Measurements from ENCODE around the gene FRMD1. TPM values are rescaled to one million over a fixed set of nuclear protein-coding genes. Genes with fewer than 3 reads are reported as not detected.

Gene FRMD1
- total and polyA plus RNA-seq, 2 of the 8 experiments (the other 6 are each of a cell fraction or from before 2014, with no cell fraction given) = 0.36 TPM; not detected in 1

- H3K36me3 ChIP-seq (ENCODE audit: control insufficient read depth in 2 of 4, insufficient read depth in 4 of 4, low read length in 3 of 4) = peaks cover 0 to 2% (median 0%) of the 10 kb centered on the region in 4 experiments; a peak in 2 of 8 replicates
- no peak overlapping the region for H3K27ac ChIP-seq (ENCODE audit: low read depth, low read length)
- peaks cover 30 to 41% of the 10 kb centered on the region in 2 experiments for H3K9me3 ChIP-seq (ENCODE audit: insufficient read depth in 2 of 2, low read depth in 1 of 2, low read length in 1 of 2)
- WGBS, 2 experiments (ENCODE audit: extremely low coverage in 1 of 2, insufficient coverage in 1 of 2, insufficient read length in 1 of 2, insufficient replicate concordance in 2 of 2, low coverage in 1 of 2, low lambda C conversion rate in 2 of 2, missing lambda C conversion rate in 1 of 2) = 88% methylated on average over 5 of the region's 5 CpGs; no CpG with 5 or more reads in 1 of the 2 experiments
- no peak overlapping the region for H3K4ac ChIP-seq (replicated peaks; ENCODE audit: insufficient read length, low read depth, low read length)
- FAIRE-seq (no peak), DNase-seq (ENCODE audit: low read depth in 1 of 2, low spot score in 2 of 2) (no peak)
- no peak overlapping the region for H4K8ac ChIP-seq (ENCODE audit: extremely low read depth, insufficient read depth, low read length)
- H2BK15ac ChIP-seq (ENCODE audit: low read length) = no peak overlapping the region
- no peak overlapping the region for H4K5ac ChIP-seq (ENCODE audit: insufficient read length, low read depth, low read length)
- H2AK5ac ChIP-seq (ENCODE audit: low read depth, low read length) = no peak overlapping the region
- H3K4me1 ChIP-seq (replicated peaks in 1 of 4; ENCODE audit: control insufficient read depth in 3 of 4, insufficient read depth in 4 of 4, low read length in 3 of 4) = peaks cover 0 to 8% (median 2%) of the 10 kb centered on the region in 4 experiments; a peak in 3 of 7 replicates
- H3K4me2 ChIP-seq (ENCODE audit: insufficient read depth in 1 of 2, low read depth in 2 of 2, low read length in 2 of 2) = no peak overlapping the region
- H2BK5ac ChIP-seq (ENCODE audit: low read depth, low read length) = no peak overlapping the region
- no peaks in the 10 kb centered on the region for H3K23me2 ChIP-seq (ENCODE audit: low read depth, low read length)
- no peaks in the 10 kb centered on the region for H4K20me1 ChIP-seq (replicated peaks in 1 of 2; ENCODE audit: control insufficient read depth in 1 of 2, insufficient read depth in 2 of 2, low read length in 2 of 2)
- H2AFZ ChIP-seq (ENCODE audit: low read length) = no peak overlapping the region
- H2BK12ac ChIP-seq (ENCODE audit: low read depth, low read length) = no peak overlapping the region
- H2BK120ac ChIP-seq (replicated peaks; ENCODE audit: low read depth, low read length) = no peak overlapping the region
- H3K23ac ChIP-seq (ENCODE audit: insufficient read length) = no peak overlapping the region
- no peak overlapping the region for H2BK20ac ChIP-seq (ENCODE audit: low read length)
- no peaks in the 10 kb centered on the region for H3K79me1 ChIP-seq (ENCODE audit: low read depth, low read length)
- no peaks in the 10 kb centered on the region; a peak in 1 of 7 replicates for H3K27me3 ChIP-seq (replicated peaks in 1 of 4; ENCODE audit: control insufficient read depth in 3 of 4, extremely low read depth in 1 of 4, insufficient read depth in 3 of 4, low read length in 3 of 4)
- H4K91ac ChIP-seq (replicated peaks; ENCODE audit: insufficient read length, low read length) = no peak overlapping the region
- no peak overlapping the region for H3K18ac ChIP-seq (ENCODE audit: extremely low read depth, low read length)
- H3K4me3 ChIP-seq (ENCODE audit: extremely low read depth in 1 of 4, insufficient read depth in 2 of 4, low read depth in 3 of 4, low read length in 4 of 4) = no peak overlapping the region
- H3K79me2 ChIP-seq (ENCODE audit: control insufficient read depth in 1 of 2, insufficient read depth in 2 of 2, low read length in 2 of 2) = no peaks in the 10 kb centered on the region
- H3K14ac ChIP-seq (ENCODE audit: insufficient read length) = no peak overlapping the region
- no peak overlapping the region for H3K56ac ChIP-seq (replicated peaks; ENCODE audit: insufficient read length, low read depth, low read length)
- ChIA-PET CTCF (ENCODE audit: partially characterized antibody) (interaction anchor here (0.6 to 1.5 kb wide), 5 partner anchors 12 to 568 kb away, joined by 3 to 6 read pairs (median 4); no protein-coding TSS in a partner anchor), POLR2A (ENCODE audit: partially characterized antibody) (no interaction called here)
- H3K9ac ChIP-seq (replicated peaks in 1 of 4; ENCODE audit: extremely low read depth in 1 of 4, low read depth in 3 of 4, low read length in 3 of 4) = no peak overlapping the region
- no peak for TF ChIP-seq SIN3A (conservative IDR thresholded peaks at IDR 0.05 in 1 of 2, IDR thresholded peaks at IDR 0.05 in 1 of 2; ENCODE audit: low read depth in 1 of 2, low read length in 2 of 2)
- TF ChIP-seq CHD1 (IDR thresholded peaks at IDR 0.05; ENCODE audit: low read depth, low read length) = no peak
- no peak for TF ChIP-seq NANOG (IDR thresholded peaks at IDR 0.05; ENCODE audit: insufficient read depth, low read depth, low read length, poor library complexity, severe bottlenecking)
- no peak for TF ChIP-seq POLR2A (IDR thresholded peaks at IDR 0.05; ENCODE audit: control extremely low read depth in 1 of 2, low read depth in 2 of 2, low read length in 2 of 2)
- TF ChIP-seq FOSL1 (IDR thresholded peaks at IDR 0.05; ENCODE audit: insufficient read depth, low read depth, low read length) = no peak
- TF ChIP-seq TAF1 (IDR thresholded peaks at IDR 0.05; ENCODE audit: low read depth, low read length) = no peak
- TF ChIP-seq TBP (IDR thresholded peaks at IDR 0.05; ENCODE audit: low read depth, low read length) = no peak
- TF ChIP-seq RAD21 (IDR thresholded peaks at IDR 0.05 in 1 of 2, conservative IDR thresholded peaks at IDR 0.05 in 1 of 2; ENCODE audit: low read depth in 2 of 2, low read length in 2 of 2) = no peak
- no peak for TF ChIP-seq EGR1 (IDR thresholded peaks at IDR 0.05; ENCODE audit: borderline replicate concordance, low read depth, low read length)
- no peak for TF ChIP-seq GABPA (IDR thresholded peaks at IDR 0.05; ENCODE audit: borderline replicate concordance, insufficient read depth, low read length)
- TF ChIP-seq CHD2 (IDR thresholded peaks at IDR 0.05; ENCODE audit: low read length) = no peak
- no peak for TF ChIP-seq ASH2L (IDR thresholded peaks at IDR 0.05; ENCODE audit: low read length)
- no peak for TF ChIP-seq JUN (IDR thresholded peaks at IDR 0.05; ENCODE audit: low read depth, low read length)
- TF ChIP-seq RFX5 (IDR thresholded peaks at IDR 0.05; ENCODE audit: borderline replicate concordance, low read depth, low read length) = no peak
These were observed 41.2 kb downstream of the FRMD1 start for GRCh38 chr6:168037856-168038255.
